Amniotic epithelial cell (primary cell): ENCODE results near the gene PHF24.
A peak's percentile ranks its signal among the peaks of the same experiment; 100 is the strongest.
"Not testable (repeated sequence)": the region's sequence is repeated elsewhere in the genome, so short reads cannot be mapped to it uniquely, and the experiment has no call there.

Experiments used
- DNase-seq: peaks from one replicate; pipeline ENCODE4 v3.0.0-alpha.2; 2010; ENCODE audit warnings: low read depth

PHF24 gene

GRCh38 chr9:34996905-34997279 is 38.8 kb downstream of the PHF24 start:
- DNase-seq = no peak

DNA sequence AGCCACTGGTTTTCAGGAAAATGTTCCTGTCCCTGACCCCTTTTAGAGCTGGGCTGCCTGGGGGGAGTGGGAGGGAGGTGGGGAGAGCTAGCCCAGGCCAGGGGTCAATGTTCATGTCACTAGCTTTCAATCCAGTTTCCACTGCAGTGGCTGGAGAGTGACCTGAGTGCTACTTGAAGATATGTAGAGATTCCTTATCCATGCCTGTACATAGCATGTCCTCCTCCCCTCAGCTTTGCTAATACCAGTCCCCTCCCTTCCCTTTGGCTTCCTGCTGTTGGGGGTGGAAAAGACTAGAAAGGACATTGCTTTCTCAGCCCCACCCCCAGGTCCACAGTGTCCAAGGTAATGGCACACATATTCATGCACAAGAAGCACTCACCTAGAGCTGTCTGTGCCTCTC is 39.3 kb downstream of the PHF24 start:
- no peak for DNase-seq

GRCh38 chr9:34998266-34998665 is 40.2 kb downstream of the PHF24 start:
- no peak for DNase-seq

DNA sequence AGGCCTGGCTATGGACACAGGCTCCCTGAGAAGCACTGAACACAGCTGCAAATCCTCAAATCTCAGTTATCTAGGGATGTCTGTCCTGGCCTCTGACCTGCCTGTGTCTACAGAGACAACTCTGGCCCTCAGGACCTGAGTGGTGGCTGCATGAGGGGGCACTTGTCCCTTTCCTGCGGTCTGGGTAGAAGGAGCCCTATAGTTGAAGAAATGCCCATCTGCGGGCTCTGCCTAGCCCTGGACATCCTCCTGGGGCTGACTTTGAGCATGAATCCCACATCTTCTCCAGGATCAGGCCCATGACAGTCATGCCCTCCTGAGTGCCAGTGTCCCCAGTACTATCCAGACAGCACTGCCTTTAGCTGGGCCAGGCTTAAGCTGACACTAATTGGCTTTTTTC is 41.5 kb downstream of the PHF24 start:
- DNase-seq = no peak

DNA sequence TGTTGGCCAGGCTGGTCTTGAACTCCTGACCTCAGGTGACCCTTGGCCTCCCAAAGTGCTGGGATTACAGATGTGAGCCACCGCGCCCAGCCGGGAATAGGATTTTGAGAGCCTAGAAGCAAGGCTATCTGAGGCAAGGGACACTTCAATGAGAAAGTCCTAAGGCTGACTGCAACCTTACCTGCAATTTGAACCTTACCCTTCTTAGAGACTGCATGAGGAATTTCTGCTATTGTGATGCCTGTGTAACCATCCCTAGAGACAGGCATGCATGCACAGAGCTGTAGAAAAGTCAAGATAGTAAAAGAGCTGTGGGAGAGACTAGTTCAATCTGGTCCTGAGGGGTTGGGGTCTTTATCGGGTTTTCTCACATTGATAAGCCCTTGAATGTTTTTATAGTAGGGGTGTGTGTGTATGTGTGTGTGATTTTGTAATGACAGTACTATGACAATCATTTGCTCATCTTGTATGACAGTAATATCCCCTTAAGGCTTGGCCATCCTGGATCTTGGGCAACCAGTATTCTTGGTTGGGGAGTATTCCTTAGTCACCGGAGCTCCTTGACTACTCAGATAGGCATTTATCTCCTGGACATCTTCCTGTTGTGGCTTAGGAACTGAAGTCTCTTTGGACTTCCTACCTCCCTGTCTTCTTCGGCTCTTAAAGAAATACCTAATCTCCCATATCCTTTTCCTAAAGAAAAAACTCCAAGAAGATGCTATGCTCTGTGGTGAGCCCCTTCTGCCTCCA is 42.6 kb downstream of the PHF24 start:
- DNase-seq = peak; percentile 84

GRCh38 chr9:35001285-35001677 is 43.2 kb downstream of the PHF24 start:
- no peak for DNase-seq

GRCh38 chr9:35001803-35002502 is 43.9 kb downstream of the PHF24 start:
- DNase-seq = no peak

DNA sequence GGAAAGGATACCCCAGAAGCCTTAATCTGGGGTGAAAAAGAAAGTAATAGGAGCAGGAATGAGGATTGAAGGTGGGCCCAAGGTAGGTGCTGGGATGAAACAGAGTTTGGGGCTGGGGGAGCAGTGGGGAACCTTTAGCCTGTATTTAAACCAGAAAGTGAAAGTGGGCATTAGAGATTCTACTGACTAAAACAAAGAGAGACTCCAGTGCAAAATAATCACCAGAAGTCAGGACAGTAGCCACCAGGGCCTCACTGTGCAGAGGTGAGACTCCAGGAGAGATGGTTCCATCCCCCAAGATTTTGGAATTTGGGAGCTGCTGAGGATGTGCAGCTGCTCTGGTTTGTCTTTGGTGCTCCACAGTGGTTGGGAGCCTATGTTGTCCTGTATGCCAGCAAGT is 44.5 kb downstream of the PHF24 start:
- no peak for DNase-seq

DNA sequence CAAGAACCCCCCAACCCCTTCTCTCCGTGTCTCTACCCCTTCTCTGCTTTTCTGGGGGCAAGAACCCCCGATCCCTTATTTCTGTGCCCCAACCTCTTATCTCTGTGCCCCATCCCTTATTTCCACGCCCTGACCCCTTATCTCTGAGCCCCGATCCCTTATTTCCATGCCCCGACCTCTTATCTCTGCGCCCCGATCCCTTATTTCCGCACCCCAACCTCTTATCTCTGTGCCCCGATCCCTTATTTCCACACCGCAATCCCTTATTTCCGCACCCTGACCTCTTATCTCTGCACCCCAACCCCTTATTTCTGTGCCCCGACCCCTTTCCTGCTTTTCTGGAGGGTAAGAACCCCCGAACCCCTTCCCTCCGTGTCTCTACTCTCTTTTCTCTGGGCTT is 46.2 kb downstream of the PHF24 start:
- not testable (repeated sequence) for DNase-seq

GRCh38 chr9:35010351-35010958 is 52.4 kb downstream of the PHF24 start:
- DNase-seq = no peak

- no peak for DNase-seq
Measured at GRCh38 chr9:35014517-35014916, 56.4 kb downstream of the PHF24 start.

- DNase-seq = not testable (repeated sequence)
Measured at GRCh38 chr9:35023443-35023842, 65.4 kb downstream of the PHF24 start.

GRCh38 chr9:35026671-35027070 is 68.6 kb downstream of the PHF24 start:
- DNase-seq = peak; percentile 37

GRCh38 chr9:35027374-35027773 is 69.3 kb downstream of the PHF24 start:
- DNase-seq = peak; percentile 45

GRCh38 chr9:35027860-35028259 is 69.8 kb downstream of the PHF24 start:
- peak; percentile 16 for DNase-seq

- peak; percentile 42 for DNase-seq
Measured at GRCh38 chr9:35028341-35028740, 70.3 kb downstream of the PHF24 start.

GRCh38 chr9:35029241-35029640 is 71.2 kb downstream of the PHF24 start:
- DNase-seq = no peak

GRCh38 chr9:35029852-35030251 is 71.8 kb downstream of the PHF24 start:
- DNase-seq = no peak
